ENCODE results near the gene LPP. TPM values are rescaled to one million over a fixed set of nuclear protein-coding genes. Genes with fewer than 3 reads are reported as not detected.

LPP gene
- total and polyA plus RNA-seq, 2 of the 4 experiments (the other 2 are of a cell fraction), result 16.0 to 130 TPM

DNA sequence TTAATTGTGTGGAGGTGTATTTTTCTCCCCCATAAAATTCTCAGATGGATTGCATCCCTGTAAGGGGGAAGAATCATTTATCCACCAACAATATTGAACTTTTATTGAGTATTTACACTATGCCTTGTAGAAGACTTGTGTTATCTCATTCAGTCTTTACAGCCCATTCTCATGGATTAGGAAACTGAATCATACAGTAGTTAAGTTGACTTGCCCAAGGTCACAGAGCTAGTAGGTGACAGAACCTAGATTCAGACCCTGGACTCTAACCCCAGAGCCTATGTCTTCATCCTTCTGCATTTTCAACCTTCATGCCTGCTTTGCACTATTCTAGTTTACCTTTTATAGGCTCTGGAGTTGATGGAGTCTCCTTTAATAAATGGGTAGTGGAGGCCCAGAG is 226.8 kb downstream of the LPP start:
- no peak overlapping the region for H2BK120ac ChIP-seq (ENCODE audit: low read depth, low read length)
- TF ChIP-seq MXI1 (IDR thresholded peaks at IDR 0.05; ENCODE audit: borderline replicate concordance, low read depth, low read length) (no peak), MAFK (IDR thresholded peaks at IDR 0.05; ENCODE audit: low read depth, low read length) (no peak), POLR2A (IDR thresholded peaks at IDR 0.05; ENCODE audit: low read depth, low read length) (no peak), NFE2L2 (IDR thresholded peaks at IDR 0.05; ENCODE audit: low read depth, low read length) (no peak), MAZ (IDR thresholded peaks at IDR 0.05; ENCODE audit: borderline replicate concordance, low read depth, low read length) (no peak), CHD1 (IDR thresholded peaks at IDR 0.05; ENCODE audit: low read depth, low read length) (no peak), CEBPB (IDR thresholded peaks at IDR 0.05; ENCODE audit: low read depth, low read length) (no peak), SMC3 (IDR thresholded peaks at IDR 0.05; ENCODE audit: low read depth, low read length) (no peak), RCOR1 (IDR thresholded peaks at IDR 0.05; ENCODE audit: insufficient replicate concordance, low read length) (no peak), FOS (IDR thresholded peaks at IDR 0.05; ENCODE audit: low read depth, low read length) (no peak), BHLHE40 (IDR thresholded peaks at IDR 0.05; ENCODE audit: low read depth, low read length) (no peak), RAD21 (IDR thresholded peaks at IDR 0.05; ENCODE audit: low read length) (no peak), RFX5 (IDR thresholded peaks at IDR 0.05; ENCODE audit: low read depth, low read length) (no peak)
- TF ChIP-seq, protein P1, sequence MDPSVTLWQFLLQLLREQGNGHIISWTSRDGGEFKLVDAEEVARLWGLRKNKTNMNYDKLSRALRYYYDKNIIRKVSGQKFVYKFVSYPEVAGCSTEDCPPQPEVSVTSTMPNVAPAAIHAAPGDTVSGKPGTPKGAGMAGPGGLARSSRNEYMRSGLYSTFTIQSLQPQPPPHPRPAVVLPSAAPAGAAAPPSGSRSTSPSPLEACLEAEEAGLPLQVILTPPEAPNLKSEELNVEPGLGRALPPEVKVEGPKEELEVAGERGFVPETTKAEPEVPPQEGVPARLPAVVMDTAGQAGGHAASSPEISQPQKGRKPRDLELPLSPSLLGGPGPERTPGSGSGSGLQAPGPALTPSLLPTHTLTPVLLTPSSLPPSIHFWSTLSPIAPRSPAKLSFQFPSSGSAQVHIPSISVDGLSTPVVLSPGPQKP (IDR thresholded peaks at IDR 0.05; ENCODE audit: borderline replicate concordance, low read depth, low read length), result no peak
- TF ChIP-seq, protein P2, sequence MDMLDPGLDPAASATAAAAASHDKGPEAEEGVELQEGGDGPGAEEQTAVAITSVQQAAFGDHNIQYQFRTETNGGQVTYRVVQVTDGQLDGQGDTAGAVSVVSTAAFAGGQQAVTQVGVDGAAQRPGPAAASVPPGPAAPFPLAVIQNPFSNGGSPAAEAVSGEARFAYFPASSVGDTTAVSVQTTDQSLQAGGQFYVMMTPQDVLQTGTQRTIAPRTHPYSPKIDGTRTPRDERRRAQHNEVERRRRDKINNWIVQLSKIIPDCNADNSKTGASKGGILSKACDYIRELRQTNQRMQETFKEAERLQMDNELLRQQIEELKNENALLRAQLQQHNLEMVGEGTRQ (IDR thresholded peaks at IDR 0.05; ENCODE audit: low read depth, low read length), result no peak
- TF ChIP-seq, protein P3, sequence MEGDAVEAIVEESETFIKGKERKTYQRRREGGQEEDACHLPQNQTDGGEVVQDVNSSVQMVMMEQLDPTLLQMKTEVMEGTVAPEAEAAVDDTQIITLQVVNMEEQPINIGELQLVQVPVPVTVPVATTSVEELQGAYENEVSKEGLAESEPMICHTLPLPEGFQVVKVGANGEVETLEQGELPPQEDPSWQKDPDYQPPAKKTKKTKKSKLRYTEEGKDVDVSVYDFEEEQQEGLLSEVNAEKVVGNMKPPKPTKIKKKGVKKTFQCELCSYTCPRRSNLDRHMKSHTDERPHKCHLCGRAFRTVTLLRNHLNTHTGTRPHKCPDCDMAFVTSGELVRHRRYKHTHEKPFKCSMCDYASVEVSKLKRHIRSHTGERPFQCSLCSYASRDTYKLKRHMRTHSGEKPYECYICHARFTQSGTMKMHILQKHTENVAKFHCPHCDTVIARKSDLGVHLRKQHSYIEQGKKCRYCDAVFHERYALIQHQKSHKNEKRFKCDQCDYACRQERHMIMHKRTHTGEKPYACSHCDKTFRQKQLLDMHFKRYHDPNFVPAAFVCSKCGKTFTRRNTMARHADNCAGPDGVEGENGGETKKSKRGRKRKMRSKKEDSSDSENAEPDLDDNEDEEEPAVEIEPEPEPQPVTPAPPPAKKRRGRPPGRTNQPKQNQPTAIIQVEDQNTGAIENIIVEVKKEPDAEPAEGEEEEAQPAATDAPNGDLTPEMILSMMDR (conservative IDR thresholded peaks at IDR 0.05; ENCODE audit: low read depth, low read length), result no peak
- no peak overlapping the region for H3K14ac ChIP-seq (replicated peaks; ENCODE audit: low read depth, low read length)
- H3K9me1 ChIP-seq (ENCODE audit: insufficient read depth, low read length), result peaks cover 5% of the 10 kb centered on the region
- no peak overlapping the region for H2AK9ac ChIP-seq (replicated peaks; ENCODE audit: low read depth, low read length, poor library complexity)
- H3K79me1 ChIP-seq (ENCODE audit: low read depth in 1 of 2, low read length in 2 of 2), result peaks cover 25 to 54% of the 10 kb centered on the region in 2 experiments
- no peak overlapping the region for H2BK15ac ChIP-seq (ENCODE audit: low read depth, low read length)
- no peak overlapping the region for H3K23ac ChIP-seq (ENCODE audit: low read depth, low read length)
- in situ Hi-C loops (cut with MboI; ENCODE audit: low sequenced_read_pairs), result no loop called here
- no peak overlapping the region for H3K4me2 ChIP-seq (ENCODE audit: low read depth, low read length)
- POLR2A ChIA-PET (ENCODE audit: unreplicated experiment), result no interaction called here
- no peak overlapping the region for H3K27ac ChIP-seq (ENCODE audit: insufficient read depth, low read length)
- H3K4ac ChIP-seq (ENCODE audit: low read depth, low read length), result no peak overlapping the region
- H3K27me3 ChIP-seq (ENCODE audit: control insufficient read depth, insufficient read depth, low read length), result no peaks in the 10 kb centered on the region
- H4K5ac ChIP-seq (ENCODE audit: low read depth, low read length), result no peak overlapping the region
- ATAC-seq (ENCODE audit: low read depth) (no peak), DNase-seq (no peak)
- CTCF ChIA-PET, result no interaction called here
- no peak overlapping the region for H2AK5ac ChIP-seq (ENCODE audit: low read depth, low read length)
- H4K20me1 ChIP-seq (ENCODE audit: insufficient read depth, low read length), result peaks cover 39% of the 10 kb centered on the region
- no peak overlapping the region for H4K8ac ChIP-seq (ENCODE audit: low read depth in 2 of 2, low read length in 2 of 2)
- no peak overlapping the region for H3K56ac ChIP-seq (ENCODE audit: extremely low read depth, insufficient read depth, low read length)
- no peak overlapping the region for H4K91ac ChIP-seq (ENCODE audit: insufficient read depth, low read depth, low read length)
- H3K36me3 ChIP-seq (ENCODE audit: control insufficient read depth, insufficient read depth, low read length), result no peaks in the 10 kb centered on the region; the same call in 1 of the 2 replicates
- H3K9ac ChIP-seq (ENCODE audit: low read depth, low read length), result no peak overlapping the region
- dilution Hi-C loops (cut with HindIII; ENCODE audit: low sequenced_read_pairs, unreplicated experiment), result no loop called here
- H2BK5ac ChIP-seq (ENCODE audit: low read depth, low read length, poor library complexity, severe bottlenecking), result no peak overlapping the region
- intact Hi-C loops (cut with micrococcal nuclease), result no loop called here
- no peak overlapping the region for H3K18ac ChIP-seq (ENCODE audit: low read depth, low read length)
- H3K9me3 ChIP-seq (ENCODE audit: control insufficient read depth, insufficient read depth, low read length), result no peaks in the 10 kb centered on the region
- H2AFZ ChIP-seq (replicated peaks; ENCODE audit: low read length, poor library complexity), result no peak overlapping the region
- BruUV-seq (replicated peaks), result no TSS peak
- H3K4me3 ChIP-seq (ENCODE audit: insufficient read depth, low read depth, low read length), result no peak overlapping the region
- no peak overlapping the region for H2BK20ac ChIP-seq (ENCODE audit: low read depth, low read length)
- peaks cover 5% of the 10 kb centered on the region; the same call in 1 of the 2 replicates for H3K4me1 ChIP-seq (ENCODE audit: control insufficient read depth, insufficient read depth, low read length)
